Measurements from ENCODE around the gene PDE7B. TPM values are rescaled to one million over a fixed set of nuclear protein-coding genes. Genes with fewer than 3 reads are reported as not detected.

Gene PDE7B
- total and polyA plus RNA-seq, 9 of the 15 experiments (the other 6 are each of a cell fraction or from before 2014, with no cell fraction given): 0.01 TPM; not detected in 8

GRCh38 chr6:136037876-136038460 lies 186.5 kb downstream of the PDE7B start:
- no peaks in the 10 kb centered on the region for H3K79me2 ChIP-seq (ENCODE audit: control insufficient read depth, insufficient read depth, low read length)
- no peak overlapping the region for H3K4me2 ChIP-seq (ENCODE audit: insufficient read depth, low read length)
- BruUV-seq (replicated peaks): no TSS peak
- intact Hi-C loops (cut with micrococcal nuclease): no loop called here
- POLR2A ChIA-PET: interaction anchor here (0.6 to 1.4 kb wide), 4 partner anchors 23 to 250 kb away, joined by 3 to 4 read pairs (median 3); no protein-coding TSS in a partner anchor
- FAIRE-seq (no peak), DNase-seq (ENCODE audit: extremely low read depth in 1 of 4, low spot score in 3 of 4) (no peak), ATAC-seq (no peak; the same call in 2 of the 3 replicates)
- H3K9me3 ChIP-seq (replicated peaks; ENCODE audit: control insufficient read depth, insufficient read depth, low read depth, low read length): no peaks in the 10 kb centered on the region
- H3K4me1 ChIP-seq (replicated peaks in 1 of 2; ENCODE audit: control insufficient read depth in 2 of 2, insufficient read depth in 2 of 2, low read length in 2 of 2): no peaks in the 10 kb centered on the region
- H3K4me3 ChIP-seq: no peak overlapping the region
- H3K9ac ChIP-seq (ENCODE audit: insufficient read depth in 1 of 2, low read depth in 2 of 2, low read length in 2 of 2): no peak overlapping the region
- H4K20me1 ChIP-seq (replicated peaks; ENCODE audit: control insufficient read depth, insufficient read depth, low read length): no peaks in the 10 kb centered on the region
- TF ChIP-seq ZBTB40 (IDR thresholded peaks at IDR 0.05): no peak
- no peak for TF ChIP-seq ZBTB40 (CRISPR knock-in tag; IDR thresholded peaks at IDR 0.05)
- TF ChIP-seq SIX5 (IDR thresholded peaks at IDR 0.05; ENCODE audit: borderline replicate concordance in 1 of 2, insufficient read depth in 1 of 2, low read depth in 1 of 2, low read length in 2 of 2): no peak
- no peak for TF ChIP-seq ZBTB7A (IDR thresholded peaks at IDR 0.05; ENCODE audit: borderline replicate concordance, control insufficient read depth, low read depth, low read length)
- TF ChIP-seq TCF7 (IDR thresholded peaks at IDR 0.05; ENCODE audit: borderline replicate concordance): no peak
- TF ChIP-seq KLF16 (IDR thresholded peaks at IDR 0.05): no peak
- no peak for TF ChIP-seq ZNF436 (CRISPR knock-in tag; IDR thresholded peaks at IDR 0.05)
- no peak for TF ChIP-seq ZNF133 (CRISPR knock-in tag; IDR thresholded peaks at IDR 0.05)
- TF ChIP-seq EWSR1 (IDR thresholded peaks at IDR 0.05; ENCODE audit: borderline replicate concordance, low read depth, partially characterized antibody): no peak
- no peak for TF ChIP-seq ZNF507 (tag; conservative IDR thresholded peaks at IDR 0.05)
- no peak for TF ChIP-seq ZNF764 (CRISPR knock-in tag; IDR thresholded peaks at IDR 0.05; ENCODE audit: low read depth)
- TF ChIP-seq HNRNPLL (IDR thresholded peaks at IDR 0.05; ENCODE audit: low read depth, low read length, poor library complexity, severe bottlenecking): no peak
- TF ChIP-seq ZNF184 (CRISPR knock-in tag; IDR thresholded peaks at IDR 0.05): no peak
- 0% methylated on average over 12 of the region's 13 CpGs for WGBS (ENCODE audit: insufficient coverage, low coverage, missing lambda C conversion rate)
- no peaks in the 10 kb centered on the region for H3K36me3 ChIP-seq (ENCODE audit: control insufficient read depth, insufficient read depth, low read length)
- peaks cover 5 to 21% of the 10 kb centered on the region in 2 experiments; a peak in 4 of 5 replicates for H3K27me3 ChIP-seq (ENCODE audit: control insufficient read depth in 2 of 2, insufficient read depth in 2 of 2, low read length in 2 of 2)
- H3K9me1 ChIP-seq (ENCODE audit: control insufficient read depth, insufficient read depth, low read length): no peaks in the 10 kb centered on the region
- CTCF ChIA-PET (ENCODE audit: low intra/inter-chr PET ratio): no interaction called here
- H3K27ac ChIP-seq (ENCODE audit: extremely low read depth, low read depth, low read length): no peak overlapping the region
- H2AFZ ChIP-seq (ENCODE audit: low read depth, low read length): no peak overlapping the region
- in situ Hi-C loops (cut with MboI): no loop called here
